Nephron progenitor cell (in vitro differentiated cells): ENCODE data around the gene GLDC.
A peak's percentile ranks its signal among the peaks of the same experiment; 100 is the strongest.
"Not testable (repeated sequence)": the region's sequence is repeated elsewhere in the genome, so short reads cannot be mapped to it uniquely, and the experiment has no call there.

ENCODE experiments used
- DNase-seq: peaks from one replicate; pipeline ENCODE4 v3.0.0; 2021
- H3K27ac Mint-ChIP-seq: 2 replicates; pipeline ENCODE4 v1.8.0; 2021; ENCODE audit warnings: mild to moderate bottlenecking, moderate library complexity, mixed read lengths
- H3K27me3 Mint-ChIP-seq: 2 replicates; pipeline ENCODE4 v1.8.0; 2021; ENCODE audit warnings: mild to moderate bottlenecking, low read depth, mixed read lengths; ENCODE audit not compliant: poor library complexity
- H3K36me3 Mint-ChIP-seq: 2 replicates; pipeline ENCODE4 v1.8.0; 2021; ENCODE audit warnings: low read depth, mixed read lengths
- H3K4me1 Mint-ChIP-seq: 2 replicates; pipeline ENCODE4 v1.8.0; 2021; ENCODE audit warnings: mixed read lengths
- H3K4me3 Mint-ChIP-seq: 2 replicates; pipeline ENCODE4 v1.8.0; 2021; ENCODE audit warnings: mild to moderate bottlenecking, moderate library complexity, mixed read lengths
- H3K9me3 Mint-ChIP-seq: 2 replicates; pipeline ENCODE4 v1.8.0; 2021; ENCODE audit warnings: mild to moderate bottlenecking, moderate library complexity, mixed read lengths
- TF ChIP-seq, protein P1 (sequence below): fragments of 200-600 bp; sonication (generic); IDR thresholded peaks from 2 replicates; pipeline ENCODE4 v1.5.0; 2021; ENCODE audit warnings: antibody characterized with exemption

Gene GLDC

DNA sequence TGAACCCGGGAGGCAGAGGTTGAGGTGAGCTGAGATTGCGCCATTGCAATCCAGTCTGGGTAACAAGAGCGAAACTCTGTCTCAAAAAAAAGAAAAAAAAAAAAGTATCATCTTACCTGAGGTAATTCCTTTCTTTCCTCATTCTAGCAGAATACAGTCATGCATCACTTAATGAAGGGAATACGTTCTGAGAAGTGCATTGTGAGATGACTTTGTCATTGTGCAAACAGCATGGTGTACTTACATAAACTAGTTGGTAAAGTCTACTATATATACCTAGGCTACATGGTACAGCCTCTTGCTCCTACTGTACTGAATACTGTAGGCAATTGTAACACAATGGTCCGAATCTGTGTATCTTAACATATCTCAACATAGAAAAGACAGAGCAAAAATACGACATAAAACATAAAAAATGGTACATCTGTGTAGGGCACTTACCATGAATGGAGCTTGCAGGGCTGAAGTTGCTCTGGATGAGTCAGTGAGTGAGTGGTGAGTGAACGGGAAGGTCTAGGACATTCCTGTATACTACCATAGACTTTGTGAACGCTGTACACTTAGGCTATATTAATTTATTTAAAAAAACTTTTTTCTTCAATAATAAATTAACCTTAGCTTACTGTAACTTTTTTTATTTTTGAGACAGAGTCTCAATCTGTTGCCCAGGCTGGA is 100.4 kb downstream of the GLDC start:
- H3K36me3 Mint-ChIP-seq = no peaks in the 10 kb centered on the region
- no peak for DNase-seq
- H3K27me3 Mint-ChIP-seq = peaks cover 3% of the 10 kb centered on the region
- no peak overlapping the region for H3K27ac Mint-ChIP-seq
- no peaks in the 10 kb centered on the region for H3K9me3 Mint-ChIP-seq
- H3K4me1 Mint-ChIP-seq = peaks cover 31% of the 10 kb centered on the region
- H3K4me3 Mint-ChIP-seq = no peak overlapping the region
- TF ChIP-seq, protein P1, sequence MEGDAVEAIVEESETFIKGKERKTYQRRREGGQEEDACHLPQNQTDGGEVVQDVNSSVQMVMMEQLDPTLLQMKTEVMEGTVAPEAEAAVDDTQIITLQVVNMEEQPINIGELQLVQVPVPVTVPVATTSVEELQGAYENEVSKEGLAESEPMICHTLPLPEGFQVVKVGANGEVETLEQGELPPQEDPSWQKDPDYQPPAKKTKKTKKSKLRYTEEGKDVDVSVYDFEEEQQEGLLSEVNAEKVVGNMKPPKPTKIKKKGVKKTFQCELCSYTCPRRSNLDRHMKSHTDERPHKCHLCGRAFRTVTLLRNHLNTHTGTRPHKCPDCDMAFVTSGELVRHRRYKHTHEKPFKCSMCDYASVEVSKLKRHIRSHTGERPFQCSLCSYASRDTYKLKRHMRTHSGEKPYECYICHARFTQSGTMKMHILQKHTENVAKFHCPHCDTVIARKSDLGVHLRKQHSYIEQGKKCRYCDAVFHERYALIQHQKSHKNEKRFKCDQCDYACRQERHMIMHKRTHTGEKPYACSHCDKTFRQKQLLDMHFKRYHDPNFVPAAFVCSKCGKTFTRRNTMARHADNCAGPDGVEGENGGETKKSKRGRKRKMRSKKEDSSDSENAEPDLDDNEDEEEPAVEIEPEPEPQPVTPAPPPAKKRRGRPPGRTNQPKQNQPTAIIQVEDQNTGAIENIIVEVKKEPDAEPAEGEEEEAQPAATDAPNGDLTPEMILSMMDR = no peak

- DNase-seq = no peak
- H3K4me1 Mint-ChIP-seq = peaks cover 20% of the 10 kb centered on the region
- H3K27ac Mint-ChIP-seq = no peak overlapping the region
- TF ChIP-seq, protein P1 = no peak
- H3K36me3 Mint-ChIP-seq = no peaks in the 10 kb centered on the region
- no peak overlapping the region for H3K4me3 Mint-ChIP-seq
- H3K9me3 Mint-ChIP-seq = no peaks in the 10 kb centered on the region
- peaks cover 3% of the 10 kb centered on the region for H3K27me3 Mint-ChIP-seq
Measured at GRCh38 chr9:6543204-6543603, 102.3 kb downstream of the GLDC start.

DNA sequence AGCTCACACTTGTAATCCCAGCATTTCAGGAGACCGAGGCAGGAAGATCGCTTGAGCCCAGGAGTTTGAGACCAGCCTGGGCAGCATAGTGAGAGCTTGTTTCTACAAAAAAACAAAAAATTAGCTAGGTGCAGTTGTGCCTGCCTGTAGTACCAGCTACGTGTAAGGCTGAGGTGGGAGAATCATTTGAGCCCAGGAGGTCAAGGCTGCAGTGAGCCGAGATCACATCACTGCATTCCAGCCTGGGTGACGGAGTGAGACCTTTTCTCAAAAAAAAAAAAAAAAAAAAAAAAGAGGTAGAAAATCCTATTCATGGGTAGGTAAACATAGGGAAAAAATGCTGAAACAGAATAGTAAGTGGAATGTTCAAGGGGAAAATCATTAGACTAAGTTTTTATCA is 102.9 kb downstream of the GLDC start:
- DNase-seq, H3K36me3 Mint-ChIP-seq, H3K9me3 Mint-ChIP-seq, H3K4me3 Mint-ChIP-seq, H3K27me3 Mint-ChIP-seq: not testable (repeated sequence)
- peaks cover 20% of the 10 kb centered on the region for H3K4me1 Mint-ChIP-seq
- peak overlapping the region; percentile 39 for H3K27ac Mint-ChIP-seq

- no peak for DNase-seq
Measured at GRCh38 chr9:6538666-6539071, 106.9 kb downstream of the GLDC start.

DNA sequence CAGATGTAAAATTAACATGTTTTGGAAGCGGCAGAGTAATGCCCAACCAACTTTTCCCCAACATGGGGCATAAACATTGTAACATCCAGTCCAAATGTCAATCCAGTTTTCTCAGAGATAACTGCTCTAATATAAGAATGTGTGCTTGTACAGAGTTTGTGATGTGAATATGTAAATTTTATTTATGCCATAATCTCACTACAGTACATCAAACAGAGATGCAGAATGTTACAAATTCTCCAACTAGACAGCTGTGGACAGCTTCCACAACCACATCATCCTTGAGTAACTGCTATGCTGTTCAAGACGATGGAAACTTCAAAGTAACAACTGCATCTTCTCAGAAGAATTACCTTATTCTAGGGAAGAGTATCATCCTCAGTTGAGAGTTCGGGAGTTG is 109.9 kb downstream of the GLDC start:
- H3K4me3 Mint-ChIP-seq = no peak overlapping the region
- no peaks in the 10 kb centered on the region for H3K36me3 Mint-ChIP-seq
- H3K4me1 Mint-ChIP-seq = peaks cover 13% of the 10 kb centered on the region
- no peaks in the 10 kb centered on the region for H3K27me3 Mint-ChIP-seq
- TF ChIP-seq, protein P1 = no peak
- no peak overlapping the region for H3K27ac Mint-ChIP-seq
- DNase-seq = no peak
- no peaks in the 10 kb centered on the region for H3K9me3 Mint-ChIP-seq

More at GRCh38 chr9:6538666-6539071, 106.9 kb downstream of the GLDC start:
- H3K4me1 Mint-ChIP-seq = peaks cover 27% of the 10 kb centered on the region
- H3K27ac Mint-ChIP-seq = no peak overlapping the region
- H3K27me3 Mint-ChIP-seq = no peaks in the 10 kb centered on the region
- H3K4me3 Mint-ChIP-seq = no peak overlapping the region
- no peaks in the 10 kb centered on the region for H3K36me3 Mint-ChIP-seq
- TF ChIP-seq, protein P1 = no peak
- no peaks in the 10 kb centered on the region for H3K9me3 Mint-ChIP-seq

- Mint-ChIP-seq H3K27ac (no peak overlapping the region), H3K27me3 (peaks cover 3% of the 10 kb centered on the region), H3K4me1 (peaks cover 8% of the 10 kb centered on the region), H3K4me3 (no peak overlapping the region), H3K36me3 (peaks cover 31% of the 10 kb centered on the region), H3K9me3 (peaks cover 29% of the 10 kb centered on the region)
- no peak for DNase-seq
- TF ChIP-seq, protein P1 = no peak
Measured at GRCh38 chr9:6525326-6526045, 120.0 kb downstream of the GLDC start.
